GM18870 (cell line): Measurements from ENCODE around the gene TRAF3IP1.
A peak's percentile ranks its signal among the peaks of the same experiment; 100 is the strongest.

ENCODE experiments used
- ATAC-seq: cut with Tn5 transposase; IDR thresholded peaks from one replicate; pipeline ENCODE4 v1.9.1; 2021; ENCODE audit warnings: moderate library complexity; ENCODE audit not compliant: unreplicated experiment

Gene TRAF3IP1

GRCh38 chr2:238423561-238424312, 103.4 kb downstream of the TRAF3IP1 start:
- ATAC-seq: no peak

GRCh38 chr2:238424313-238424700, 104.0 kb downstream of the TRAF3IP1 start:
- ATAC-seq: no peak

GRCh38 chr2:238425505-238425978, 105.2 kb downstream of the TRAF3IP1 start:
- no peak for ATAC-seq

- ATAC-seq: peak; percentile 22
These were observed 105.8 kb downstream of the TRAF3IP1 start for GRCh38 chr2:238425979-238426567.

- peak; percentile 63 for ATAC-seq
These were observed 106.5 kb downstream of the TRAF3IP1 start, which contains the start of gene ASB1 for GRCh38 chr2:238426568-238427434. Gene ASB1, plus strand, starts transcription at chr2:238426927. Its CDS starts 144 bp downstream, at chr2:238427071.

GRCh38 chr2:238427435-238428162, 107.3 kb downstream of the TRAF3IP1 start:
- no peak for ATAC-seq

- ATAC-seq: no peak
These were observed 108.5 kb downstream of the TRAF3IP1 start for GRCh38 chr2:238428866-238429265.

- no peak for ATAC-seq
These were observed 110.5 kb downstream of the TRAF3IP1 start for GRCh38 chr2:238430781-238431180.

- ATAC-seq: no peak
These were observed 111.1 kb downstream of the TRAF3IP1 start for GRCh38 chr2:238431456-238431855.

GRCh38 chr2:238433300-238433915, 113.1 kb downstream of the TRAF3IP1 start:
- ATAC-seq: no peak

- no peak for ATAC-seq
These were observed 113.9 kb downstream of the TRAF3IP1 start for GRCh38 chr2:238433941-238434845.

- no peak for ATAC-seq
These were observed 114.8 kb downstream of the TRAF3IP1 start for GRCh38 chr2:238434846-238435751.

GRCh38 chr2:238435752-238436096, 115.4 kb downstream of the TRAF3IP1 start:
- no peak for ATAC-seq

- no peak for ATAC-seq
These were observed 118.8 kb downstream of the TRAF3IP1 start for GRCh38 chr2:238438856-238439849.

- ATAC-seq: no peak
These were observed 119.6 kb downstream of the TRAF3IP1 start for GRCh38 chr2:238439917-238440316.

- ATAC-seq: no peak
These were observed 120.0 kb downstream of the TRAF3IP1 start for GRCh38 chr2:238440331-238440730.

GRCh38 chr2:238440767-238441166, 120.4 kb downstream of the TRAF3IP1 start:
- no peak for ATAC-seq
